Measurements from ENCODE around the gene OGDH. TPM values are rescaled to one million over a fixed set of nuclear protein-coding genes. Genes with fewer than 3 reads are reported as not detected.

OGDH gene
- total and polyA plus RNA-seq, 2 of the 13 experiments (the other 11 are each of a cell fraction or from before 2014, with no cell fraction given), result 17.4 to 25.4 TPM

DNA sequence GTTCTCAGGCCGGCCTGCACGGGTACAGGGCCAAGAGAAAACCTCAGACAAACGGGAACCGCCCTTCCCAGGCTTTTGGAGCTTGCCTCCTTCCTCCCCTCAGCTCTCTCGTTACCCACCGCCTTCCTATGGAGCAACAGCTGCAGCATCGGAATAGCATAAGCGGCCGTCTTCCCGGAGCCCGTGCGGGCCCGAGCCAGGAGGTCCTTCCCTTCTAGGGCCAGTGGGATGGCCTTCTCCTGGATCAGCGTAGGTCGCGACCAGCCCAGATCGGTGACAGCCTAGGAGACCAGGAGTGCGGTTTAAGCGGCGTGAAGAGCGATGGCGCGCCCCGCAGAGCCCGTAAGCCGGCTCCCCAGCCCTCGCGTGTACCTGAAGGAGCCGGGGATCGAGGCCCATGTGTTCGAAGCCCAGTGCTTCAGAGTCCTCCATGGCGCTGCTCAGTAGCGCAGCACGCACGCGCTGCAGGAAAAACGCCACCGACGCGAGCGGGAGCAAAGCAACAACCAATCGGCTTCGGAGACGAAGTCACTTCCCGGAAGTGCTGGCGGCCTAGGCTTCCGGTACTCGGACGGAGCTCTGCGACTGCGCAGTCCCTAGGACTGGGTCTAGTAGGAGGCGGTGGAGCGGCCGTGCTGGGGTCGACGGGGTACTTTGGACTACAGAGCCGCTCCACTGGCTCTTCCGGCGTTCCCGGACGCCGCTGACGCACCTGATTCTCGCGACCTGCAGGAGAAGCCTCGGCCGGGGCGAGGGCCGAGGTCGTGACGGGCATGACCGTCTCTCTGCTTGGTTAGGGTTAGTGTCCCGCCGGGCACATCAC, 32.8 kb upstream of the OGDH start, which contains the start of gene DDX56 (continued):
- TF ChIP-seq ZNF747 (CRISPR knock-in tag; IDR thresholded peaks at IDR 0.05; ENCODE audit: borderline replicate concordance) (peak; percentile 80; the same call in 1 of the 2 replicates), RFX5 (IDR thresholded peaks at IDR 0.05; ENCODE audit: low read depth, low read length) (peak; percentile 71), ZNF557 (CRISPR knock-in tag; IDR thresholded peaks at IDR 0.05) (peak; percentile 90; the same call in 1 of the 2 replicates), ZNF326 (CRISPR knock-in tag; IDR thresholded peaks at IDR 0.05; ENCODE audit: borderline replicate concordance) (no peak), MAFF (IDR thresholded peaks at IDR 0.05; ENCODE audit: low read depth, low read length) (no peak), ZNF652 (CRISPR knock-in tag; IDR thresholded peaks at IDR 0.05; ENCODE audit: borderline replicate concordance, low read depth) (peak; percentile 28; the same call in 1 of the 2 replicates), ZMYM4 (CRISPR knock-in tag; IDR thresholded peaks at IDR 0.05) (peak; percentile 61; the same call in 1 of the 2 replicates), ONECUT2 (CRISPR knock-in tag; IDR thresholded peaks at IDR 0.05) (no peak), CENPT (CRISPR knock-in tag; IDR thresholded peaks at IDR 0.05; ENCODE audit: low read depth) (peak; percentile 22; the same call in 1 of the 2 replicates), MBD4 (IDR thresholded peaks at IDR 0.05; ENCODE audit: borderline replicate concordance, low read length) (no peak), ZNF292 (CRISPR knock-in tag; IDR thresholded peaks at IDR 0.05; ENCODE audit: borderline replicate concordance, low read depth) (no peak), ZFAT (CRISPR knock-in tag; conservative IDR thresholded peaks at IDR 0.05) (peak; percentile 82; the same call in 1 of the 2 replicates), RBM22 (optimal IDR thresholded peaks at IDR 0.05; ENCODE audit: low read length) (peak; percentile 43), NFATC3 (CRISPR knock-in tag; IDR thresholded peaks at IDR 0.05) (peak; percentile 58; the same call in 1 of the 2 replicates), REPIN1 (CRISPR knock-in tag; IDR thresholded peaks at IDR 0.05; ENCODE audit: borderline replicate concordance, low read depth) (peak; percentile 91), ZNF547 (CRISPR knock-in tag; IDR thresholded peaks at IDR 0.05) (peak; percentile 89), ZSCAN22 (CRISPR knock-in tag; IDR thresholded peaks at IDR 0.05) (peak; percentile 70; the same call in 1 of the 2 replicates), NPAS2 (CRISPR knock-in tag; IDR thresholded peaks at IDR 0.05; ENCODE audit: borderline replicate concordance) (no peak), HNRNPL (IDR thresholded peaks at IDR 0.05; ENCODE audit: low read depth, low read length) (no peak), CBX1 (IDR thresholded peaks at IDR 0.05; ENCODE audit: low read depth) (peak; percentile 72), NONO (IDR thresholded peaks at IDR 0.05) (no peak), NONO (CRISPR knock-in tag; conservative IDR thresholded peaks at IDR 0.05) (0 out of 2 replicates have a peak, but pooled peaks have one; percentile 35), MED8 (CRISPR knock-in tag; IDR thresholded peaks at IDR 0.05; ENCODE audit: insufficient replicate concordance) (no peak), ZNF563 (CRISPR knock-in tag; IDR thresholded peaks at IDR 0.05) (peak; percentile 95), EP300 (IDR thresholded peaks at IDR 0.05; ENCODE audit: low read depth in 2 of 2, low read length in 2 of 2) (no peak), EP300 (CRISPR knock-in tag; IDR thresholded peaks at IDR 0.05; ENCODE audit: borderline replicate concordance) (peak; percentile 33; the same call in 1 of the 2 replicates)
- TF ChIP-seq, protein P1, sequence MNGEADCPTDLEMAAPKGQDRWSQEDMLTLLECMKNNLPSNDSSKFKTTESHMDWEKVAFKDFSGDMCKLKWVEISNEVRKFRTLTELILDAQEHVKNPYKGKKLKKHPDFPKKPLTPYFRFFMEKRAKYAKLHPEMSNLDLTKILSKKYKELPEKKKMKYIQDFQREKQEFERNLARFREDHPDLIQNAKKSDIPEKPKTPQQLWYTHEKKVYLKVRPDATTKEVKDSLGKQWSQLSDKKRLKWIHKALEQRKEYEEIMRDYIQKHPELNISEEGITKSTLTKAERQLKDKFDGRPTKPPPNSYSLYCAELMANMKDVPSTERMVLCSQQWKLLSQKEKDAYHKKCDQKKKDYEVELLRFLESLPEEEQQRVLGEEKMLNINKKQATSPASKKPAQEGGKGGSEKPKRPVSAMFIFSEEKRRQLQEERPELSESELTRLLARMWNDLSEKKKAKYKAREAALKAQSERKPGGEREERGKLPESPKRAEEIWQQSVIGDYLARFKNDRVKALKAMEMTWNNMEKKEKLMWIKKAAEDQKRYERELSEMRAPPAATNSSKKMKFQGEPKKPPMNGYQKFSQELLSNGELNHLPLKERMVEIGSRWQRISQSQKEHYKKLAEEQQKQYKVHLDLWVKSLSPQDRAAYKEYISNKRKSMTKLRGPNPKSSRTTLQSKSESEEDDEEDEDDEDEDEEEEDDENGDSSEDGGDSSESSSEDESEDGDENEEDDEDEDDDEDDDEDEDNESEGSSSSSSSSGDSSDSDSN (CRISPR knock-in tag; IDR thresholded peaks at IDR 0.05), result peak; percentile 82
- TF ChIP-seq, protein P2, sequence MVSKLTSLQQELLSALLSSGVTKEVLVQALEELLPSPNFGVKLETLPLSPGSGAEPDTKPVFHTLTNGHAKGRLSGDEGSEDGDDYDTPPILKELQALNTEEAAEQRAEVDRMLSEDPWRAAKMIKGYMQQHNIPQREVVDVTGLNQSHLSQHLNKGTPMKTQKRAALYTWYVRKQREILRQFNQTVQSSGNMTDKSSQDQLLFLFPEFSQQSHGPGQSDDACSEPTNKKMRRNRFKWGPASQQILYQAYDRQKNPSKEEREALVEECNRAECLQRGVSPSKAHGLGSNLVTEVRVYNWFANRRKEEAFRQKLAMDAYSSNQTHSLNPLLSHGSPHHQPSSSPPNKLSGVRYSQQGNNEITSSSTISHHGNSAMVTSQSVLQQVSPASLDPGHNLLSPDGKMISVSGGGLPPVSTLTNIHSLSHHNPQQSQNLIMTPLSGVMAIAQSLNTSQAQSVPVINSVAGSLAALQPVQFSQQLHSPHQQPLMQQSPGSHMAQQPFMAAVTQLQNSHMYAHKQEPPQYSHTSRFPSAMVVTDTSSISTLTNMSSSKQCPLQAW (CRISPR knock-in tag; IDR thresholded peaks at IDR 0.05), result peak; percentile 81
